UCSD-AML1 (cell line): ENCODE measurements around the gene FGFRL1.

Experiments used
- DNase-seq: peaks from one replicate; lab custom pipeline; 2025; ENCODE audit not compliant: unreplicated experiment; lab: John Stamatoyannopoulos, UW

The FGFRL1 gene

GRCh38 chr4:1021386-1022050, 10.1 kb downstream of the FGFRL1 start:
- DNase-seq: no peak

GRCh38 chr4:1022051-1022738, 10.8 kb downstream of the FGFRL1 start:
- no peak for DNase-seq

GRCh38 chr4:1022739-1023066, 11.3 kb downstream of the FGFRL1 start:
- no peak for DNase-seq

GRCh38 chr4:1023075-1023640, 11.7 kb downstream of the FGFRL1 start:
- DNase-seq: no peak

GRCh38 chr4:1023895-1024740, 12.7 kb downstream of the FGFRL1 start:
- no peak for DNase-seq

- no peak for DNase-seq
These were observed 13.6 kb downstream of the FGFRL1 start for GRCh38 chr4:1024882-1025545.

GRCh38 chr4:1026115-1026514, 14.7 kb downstream of the FGFRL1 start:
- DNase-seq: no peak

- DNase-seq: no peak
These were observed 15.9 kb downstream of the FGFRL1 start for GRCh38 chr4:1027219-1027914.

- no peak for DNase-seq
These were observed 16.5 kb downstream of the FGFRL1 start for GRCh38 chr4:1027915-1028238.

GRCh38 chr4:1028574-1029220, 17.3 kb downstream of the FGFRL1 start:
- no peak for DNase-seq

GRCh38 chr4:1029529-1029928, 18.1 kb downstream of the FGFRL1 start:
- no peak for DNase-seq

- DNase-seq: no peak
These were observed 18.6 kb downstream of the FGFRL1 start for GRCh38 chr4:1030031-1030430.

- no peak for DNase-seq
These were observed 19.1 kb downstream of the FGFRL1 start for GRCh38 chr4:1030559-1030958.

GRCh38 chr4:1031346-1031745, 19.9 kb downstream of the FGFRL1 start:
- no peak for DNase-seq

GRCh38 chr4:1031956-1032795, 20.8 kb downstream of the FGFRL1 start:
- DNase-seq: no peak

GRCh38 chr4:1032861-1033260, 21.4 kb downstream of the FGFRL1 start:
- DNase-seq: no peak

GRCh38 chr4:1033840-1034551, 22.6 kb downstream of the FGFRL1 start:
- DNase-seq: no peak

- no peak for DNase-seq
These were observed 24.1 kb downstream of the FGFRL1 start for GRCh38 chr4:1035510-1035909.

- DNase-seq: no peak
These were observed 24.7 kb downstream of the FGFRL1 start for GRCh38 chr4:1036095-1036494.
